Measurements from ENCODE around the gene ZNF385D.

Gene ZNF385D

GRCh38 chr3:21654662-21655061 lies 96.3 kb downstream of the ZNF385D start:
- H3K36me3 ChIP-seq (ENCODE audit: insufficient read depth, low read length), result no peaks in the 10 kb centered on the region
- TF ChIP-seq POLR2AphosphoS5 (IDR thresholded peaks at IDR 0.05; ENCODE audit: borderline replicate concordance, low read depth, low read length), result no peak
- no peaks in the 10 kb centered on the region for H3K9me3 ChIP-seq (ENCODE audit: low read depth, low read length)
- DNase-seq (ENCODE audit: low read depth, low spot score), result no peak
- no peak overlapping the region for H3K9ac ChIP-seq (ENCODE audit: insufficient read length)
- H3K27ac ChIP-seq, result no peak overlapping the region
- no peak overlapping the region for H3K4me3 ChIP-seq

DNA sequence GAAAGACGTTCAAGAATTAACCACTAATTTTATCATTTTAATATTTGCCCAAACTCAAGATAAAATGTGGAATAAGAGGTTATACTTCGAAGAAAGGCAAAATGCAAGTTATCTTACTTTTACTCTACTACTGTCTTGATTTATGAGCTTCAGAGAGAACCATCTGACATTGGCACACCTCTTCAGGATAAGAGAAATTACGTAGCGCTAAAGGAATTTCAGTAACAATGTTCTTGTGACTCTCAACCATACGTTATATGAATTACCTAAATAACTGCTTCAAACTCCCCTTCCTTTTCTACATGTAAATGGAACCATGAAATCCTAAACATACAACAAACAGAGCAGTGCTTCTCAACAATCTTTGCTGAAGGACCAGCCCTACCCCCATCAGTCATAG lies 96.8 kb downstream of the ZNF385D start:
- DNase-seq (ENCODE audit: low read depth, low spot score), result no peak
- no peak overlapping the region for H3K9ac ChIP-seq (ENCODE audit: insufficient read length)
- H3K36me3 ChIP-seq (ENCODE audit: insufficient read depth, low read length), result no peaks in the 10 kb centered on the region
- H3K4me3 ChIP-seq, result no peak overlapping the region
- H3K9me3 ChIP-seq (ENCODE audit: low read depth, low read length), result no peaks in the 10 kb centered on the region
- no peak overlapping the region for H3K27ac ChIP-seq
- no peak for TF ChIP-seq EZH2 (IDR thresholded peaks at IDR 0.05)
- TF ChIP-seq FOXP2 (optimal IDR thresholded peaks at IDR 0.05; ENCODE audit: control extremely low read depth, extremely low read length, insufficient read depth), result no peak
- TF ChIP-seq POLR2AphosphoS5 (IDR thresholded peaks at IDR 0.05; ENCODE audit: borderline replicate concordance, low read depth, low read length), result no peak

- no peaks in the 10 kb centered on the region for H3K9me3 ChIP-seq (ENCODE audit: low read depth, low read length)
- H3K9ac ChIP-seq (ENCODE audit: insufficient read length), result no peak overlapping the region
- H3K27ac ChIP-seq, result no peak overlapping the region
- H3K36me3 ChIP-seq (ENCODE audit: insufficient read depth, low read length), result no peaks in the 10 kb centered on the region
- TF ChIP-seq POLR2AphosphoS5 (IDR thresholded peaks at IDR 0.05; ENCODE audit: borderline replicate concordance, low read depth, low read length) (no peak), EZH2 (IDR thresholded peaks at IDR 0.05) (no peak), FOXP2 (optimal IDR thresholded peaks at IDR 0.05; ENCODE audit: control extremely low read depth, extremely low read length, insufficient read depth) (no peak)
- no peak overlapping the region for H3K4me3 ChIP-seq
- no peak for DNase-seq (ENCODE audit: low read depth, low spot score)
Observed at GRCh38 chr3:21649519-21649918, 101.5 kb downstream of the ZNF385D start.

GRCh38 chr3:21647961-21648360 lies 103.0 kb downstream of the ZNF385D start:
- Histone ChIP-seq H3K9me3 (ENCODE audit: low read depth, low read length) (no peaks in the 10 kb centered on the region), H3K27ac (no peak overlapping the region), H3K4me3 (no peak overlapping the region), H3K9ac (ENCODE audit: insufficient read length) (no peak overlapping the region), H3K36me3 (ENCODE audit: insufficient read depth, low read length) (no peaks in the 10 kb centered on the region)
- TF ChIP-seq FOXP2 (optimal IDR thresholded peaks at IDR 0.05; ENCODE audit: control extremely low read depth, extremely low read length, insufficient read depth) (no peak), EZH2 (IDR thresholded peaks at IDR 0.05) (no peak), POLR2AphosphoS5 (IDR thresholded peaks at IDR 0.05; ENCODE audit: borderline replicate concordance, low read depth, low read length) (no peak)
- no peak for DNase-seq (ENCODE audit: low read depth, low spot score)

DNA sequence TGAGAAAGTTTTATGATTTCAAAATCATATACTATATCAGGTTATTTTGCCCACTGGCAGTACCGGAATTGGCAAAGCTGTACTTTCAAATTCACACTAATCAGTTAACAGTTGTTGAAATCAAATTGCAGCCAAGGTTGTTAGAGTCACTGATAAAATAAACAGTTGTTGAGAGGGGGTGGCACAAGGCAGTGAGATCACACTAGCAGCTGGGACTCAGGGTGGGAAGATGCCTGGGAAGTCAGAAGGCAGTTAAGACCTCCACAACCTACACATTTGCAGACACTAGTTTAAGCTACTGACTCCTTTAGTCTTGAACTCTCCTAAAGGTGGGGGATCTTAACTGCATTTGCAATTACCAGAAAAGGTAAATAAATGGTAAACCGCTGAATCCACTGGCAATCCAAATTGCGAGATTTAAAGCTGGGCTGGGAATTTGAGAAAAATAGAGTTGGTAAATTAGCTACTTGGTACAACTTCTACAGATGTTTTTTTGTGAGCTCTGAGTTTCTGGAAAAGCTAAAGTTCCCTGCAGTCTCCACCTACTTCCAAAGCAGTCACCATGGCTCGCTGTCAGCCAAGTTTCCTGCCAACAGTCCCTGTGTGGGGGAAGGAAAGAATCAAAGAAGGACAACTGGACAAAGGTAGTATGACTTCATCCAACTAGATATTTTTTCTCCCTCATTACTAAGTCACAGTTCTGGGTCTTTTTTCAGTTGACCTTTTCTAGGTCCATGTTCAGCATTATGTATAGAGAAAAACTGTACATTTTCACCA lies 105.7 kb downstream of the ZNF385D start:
- no peak for DNase-seq (ENCODE audit: low read depth, low spot score)
- H3K36me3 ChIP-seq (ENCODE audit: insufficient read depth, low read length), result no peaks in the 10 kb centered on the region
- H3K9me3 ChIP-seq (ENCODE audit: low read depth, low read length), result no peaks in the 10 kb centered on the region
- H3K9ac ChIP-seq (ENCODE audit: insufficient read length), result no peak overlapping the region
- H3K27ac ChIP-seq, result no peak overlapping the region
- TF ChIP-seq POLR2AphosphoS5 (IDR thresholded peaks at IDR 0.05; ENCODE audit: borderline replicate concordance, low read depth, low read length) (no peak), FOXP2 (optimal IDR thresholded peaks at IDR 0.05; ENCODE audit: control extremely low read depth, extremely low read length, insufficient read depth) (no peak), EZH2 (IDR thresholded peaks at IDR 0.05) (no peak)
- no peak overlapping the region for H3K4me3 ChIP-seq

GRCh38 chr3:21644268-21644667 lies 106.7 kb downstream of the ZNF385D start:
- Histone ChIP-seq H3K36me3 (ENCODE audit: insufficient read depth, low read length) (no peaks in the 10 kb centered on the region), H3K4me3 (no peak overlapping the region), H3K27ac (no peak overlapping the region), H3K9me3 (ENCODE audit: low read depth, low read length) (no peaks in the 10 kb centered on the region), H3K9ac (ENCODE audit: insufficient read length) (no peak overlapping the region)
- TF ChIP-seq EZH2 (IDR thresholded peaks at IDR 0.05) (no peak), FOXP2 (optimal IDR thresholded peaks at IDR 0.05; ENCODE audit: control extremely low read depth, extremely low read length, insufficient read depth) (no peak), POLR2AphosphoS5 (IDR thresholded peaks at IDR 0.05; ENCODE audit: borderline replicate concordance, low read depth, low read length) (no peak)
- DNase-seq (ENCODE audit: low read depth, low spot score), result no peak

GRCh38 chr3:21643752-21644151 lies 107.3 kb downstream of the ZNF385D start:
- TF ChIP-seq FOXP2 (optimal IDR thresholded peaks at IDR 0.05; ENCODE audit: control extremely low read depth, extremely low read length, insufficient read depth), result no peak
- no peak for TF ChIP-seq POLR2AphosphoS5 (IDR thresholded peaks at IDR 0.05; ENCODE audit: borderline replicate concordance, low read depth, low read length)
- no peak for TF ChIP-seq EZH2 (IDR thresholded peaks at IDR 0.05)
- Histone ChIP-seq H3K27ac (no peak overlapping the region), H3K4me3 (no peak overlapping the region), H3K9ac (ENCODE audit: insufficient read length) (no peak overlapping the region), H3K36me3 (ENCODE audit: insufficient read depth, low read length) (no peaks in the 10 kb centered on the region), H3K9me3 (ENCODE audit: low read depth, low read length) (no peaks in the 10 kb centered on the region)
- no peak for DNase-seq (ENCODE audit: low read depth, low spot score)

- DNase-seq (ENCODE audit: low read depth, low spot score), result no peak
- H3K9me3 ChIP-seq (ENCODE audit: low read depth, low read length), result no peaks in the 10 kb centered on the region
- H3K4me3 ChIP-seq, result no peak overlapping the region
- no peak overlapping the region for H3K27ac ChIP-seq
- TF ChIP-seq FOXP2 (optimal IDR thresholded peaks at IDR 0.05; ENCODE audit: control extremely low read depth, extremely low read length, insufficient read depth) (no peak), EZH2 (IDR thresholded peaks at IDR 0.05) (no peak), POLR2AphosphoS5 (IDR thresholded peaks at IDR 0.05; ENCODE audit: borderline replicate concordance, low read depth, low read length) (no peak)
- H3K9ac ChIP-seq (ENCODE audit: insufficient read length), result no peak overlapping the region
- H3K36me3 ChIP-seq (ENCODE audit: insufficient read depth, low read length), result no peaks in the 10 kb centered on the region
Observed at GRCh38 chr3:21642433-21642832, 108.6 kb downstream of the ZNF385D start.

DNA sequence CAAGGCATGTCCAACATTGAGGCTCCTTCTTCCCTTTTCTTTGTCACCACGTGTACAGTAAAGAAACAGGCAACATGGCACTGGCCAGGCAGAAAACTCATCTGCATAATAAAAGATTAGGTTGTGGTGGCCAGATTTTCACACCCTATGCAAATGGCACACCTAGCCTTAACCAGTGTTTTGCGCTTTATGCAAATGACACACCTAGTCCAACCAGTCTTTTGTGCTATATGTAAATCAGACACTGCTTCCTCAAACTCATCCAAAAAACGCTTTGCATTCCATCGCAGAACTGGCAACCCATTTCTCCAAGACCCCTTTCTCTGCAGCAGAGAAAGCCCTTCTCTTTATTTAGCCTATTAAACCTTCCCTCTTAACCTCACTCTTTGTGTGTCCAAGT lies 109.1 kb downstream of the ZNF385D start:
- no peaks in the 10 kb centered on the region for H3K36me3 ChIP-seq (ENCODE audit: insufficient read depth, low read length)
- no peak for DNase-seq (ENCODE audit: low read depth, low spot score)
- H3K4me3 ChIP-seq, result no peak overlapping the region
- TF ChIP-seq EZH2 (IDR thresholded peaks at IDR 0.05), result no peak
- TF ChIP-seq FOXP2 (optimal IDR thresholded peaks at IDR 0.05; ENCODE audit: control extremely low read depth, extremely low read length, insufficient read depth), result no peak
- no peak for TF ChIP-seq POLR2AphosphoS5 (IDR thresholded peaks at IDR 0.05; ENCODE audit: borderline replicate concordance, low read depth, low read length)
- no peaks in the 10 kb centered on the region for H3K9me3 ChIP-seq (ENCODE audit: low read depth, low read length)
- no peak overlapping the region for H3K27ac ChIP-seq
- H3K9ac ChIP-seq (ENCODE audit: insufficient read length), result no peak overlapping the region

Measured in SK-N-MC (cell line).